ENCODE data around the gene GPC6.
"Not testable (repeated sequence)": the region's sequence is repeated elsewhere in the genome, so short reads cannot be mapped to it uniquely, and the experiment has no call there.

The GPC6 gene

DNA sequence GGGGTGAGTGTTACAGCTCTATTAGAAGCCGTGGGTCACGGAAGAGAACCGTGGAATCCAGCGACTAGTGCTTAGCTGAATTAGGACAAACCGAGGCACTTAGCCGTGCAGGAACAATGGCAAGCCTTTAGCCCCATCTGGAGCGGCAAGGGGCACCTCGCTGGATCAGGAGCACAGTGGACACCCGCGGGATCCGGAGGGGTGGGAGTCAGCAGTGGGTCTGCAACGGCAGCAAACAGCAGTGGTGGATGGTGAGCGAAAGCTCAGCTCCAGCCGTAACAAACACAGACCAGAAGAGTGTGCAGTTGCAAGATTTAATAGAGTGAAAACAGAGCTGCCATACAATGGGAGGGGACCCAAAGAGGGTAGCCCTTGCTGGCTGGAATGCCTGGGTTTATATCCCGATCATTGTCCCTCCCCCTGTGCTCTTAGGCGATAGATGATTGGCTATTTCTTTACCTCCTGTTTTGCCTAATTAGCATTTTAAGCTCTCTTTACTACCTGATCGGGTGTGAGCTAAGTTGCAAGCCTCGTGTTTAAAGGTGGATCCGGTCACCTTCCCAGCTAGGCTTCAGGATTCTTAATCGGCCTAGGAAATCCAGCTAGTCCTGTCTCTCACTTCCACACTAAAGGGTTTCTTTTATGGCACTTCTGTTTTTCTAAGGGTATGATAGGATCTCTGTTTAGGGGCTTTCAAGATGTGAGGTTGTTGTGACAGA is 1076.4 kb downstream of the GPC6 start:
- DNase-seq (ENCODE audit: low read depth): not testable (repeated sequence)

DNA sequence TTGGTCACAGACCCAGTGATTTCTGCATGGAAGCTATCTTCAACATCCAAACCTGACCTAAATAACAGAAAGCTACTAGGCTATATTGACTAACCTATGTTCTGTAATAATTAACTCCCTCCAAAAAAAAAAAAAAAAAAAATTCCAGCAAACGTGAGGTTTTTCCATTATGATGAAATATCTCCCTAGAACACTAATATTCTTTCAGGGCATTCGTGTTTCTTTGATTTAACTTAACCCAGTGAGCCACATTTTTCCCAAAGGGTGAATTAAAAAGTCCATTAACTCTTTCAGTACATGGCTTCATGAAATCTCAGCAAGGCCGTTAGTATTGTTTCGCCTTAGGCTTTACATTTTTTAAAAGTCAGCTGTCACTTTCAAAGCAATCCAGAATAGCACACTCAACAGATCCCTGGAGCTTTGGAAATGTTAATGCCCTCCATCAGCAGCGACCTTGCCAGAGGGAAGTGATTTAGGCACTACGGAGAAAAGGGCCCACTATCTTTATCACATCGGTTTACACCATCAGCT is 1077.1 kb downstream of the GPC6 start:
- DNase-seq (ENCODE audit: low read depth): no peak

DNA sequence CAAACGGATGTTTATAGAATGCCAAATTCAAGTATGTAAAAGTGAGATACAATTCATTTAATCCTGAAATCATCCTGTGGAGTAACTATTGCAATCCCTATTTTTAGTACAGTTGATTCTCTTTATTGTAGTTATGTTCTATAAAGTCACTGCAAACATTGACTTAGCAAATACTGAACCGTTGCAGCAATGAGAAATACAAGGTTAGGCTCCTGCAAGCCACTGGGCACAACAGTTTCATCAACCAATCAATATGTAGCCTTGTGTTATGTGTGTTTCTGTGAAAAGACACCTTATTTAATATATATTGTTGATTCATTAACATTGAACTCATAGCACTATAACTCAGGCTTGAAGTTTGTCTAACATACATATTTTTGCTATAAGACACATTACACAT is 1078.4 kb downstream of the GPC6 start:
- no peak for DNase-seq (ENCODE audit: low read depth)

DNA sequence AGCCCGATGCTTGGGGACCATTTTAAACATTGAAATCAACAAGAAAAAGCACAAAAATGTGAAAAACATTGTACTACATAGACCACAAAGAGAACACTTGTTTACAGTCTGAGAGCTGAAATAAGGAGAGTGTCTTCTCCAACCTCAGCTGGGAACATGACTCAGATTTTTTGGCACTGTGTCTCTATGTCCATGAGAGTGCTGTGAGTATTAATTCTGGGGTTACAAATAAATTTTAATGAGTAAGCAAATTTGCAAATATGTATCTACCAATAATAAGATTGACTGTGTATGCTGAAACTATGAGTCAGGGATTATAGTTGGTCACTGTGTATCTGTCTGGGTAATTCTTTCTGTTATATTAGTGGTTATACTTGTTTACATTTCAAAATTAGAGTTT is 1078.9 kb downstream of the GPC6 start:
- DNase-seq (ENCODE audit: low read depth): no peak

DNA sequence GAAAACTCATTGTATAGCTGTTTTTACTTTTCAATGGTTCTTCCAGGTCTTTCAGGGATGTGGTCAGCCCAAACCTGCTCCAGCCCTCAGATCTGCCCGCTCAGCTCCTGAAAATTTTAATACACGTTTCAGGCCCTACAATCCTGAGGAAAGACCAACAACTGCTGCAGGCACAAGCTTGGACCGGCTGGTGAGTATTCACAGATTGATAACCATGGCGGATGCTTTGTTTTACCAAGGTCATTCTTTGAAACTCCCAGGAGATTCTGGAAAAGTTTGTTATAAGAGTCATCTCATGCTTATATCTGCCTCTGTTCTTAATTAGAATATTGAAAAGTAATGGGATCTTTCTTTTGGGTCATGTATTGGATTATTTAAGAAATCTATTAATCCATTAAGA is 1079.3 kb downstream of the GPC6 start:
- no peak for DNase-seq (ENCODE audit: low read depth)

DNA sequence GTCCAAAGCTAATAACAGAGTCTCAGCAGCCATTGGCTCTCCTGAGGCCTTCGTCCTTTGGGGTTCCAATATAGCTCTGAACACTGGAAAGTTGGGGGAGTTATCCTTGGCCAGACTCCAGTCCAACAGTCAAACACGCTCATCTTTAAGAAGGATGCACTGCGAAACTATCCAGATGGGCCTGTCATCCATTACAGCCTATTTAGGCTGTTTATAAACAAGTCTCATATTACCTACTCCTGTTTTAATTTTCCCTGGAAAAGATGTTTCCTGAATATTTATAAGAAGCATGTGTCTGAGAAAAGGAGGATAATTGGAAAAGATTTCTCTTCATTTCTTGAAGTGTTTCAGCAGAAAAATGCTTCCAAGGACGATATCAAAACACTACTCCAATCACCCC is 1082.2 kb downstream of the GPC6 start:
- DNase-seq (ENCODE audit: low read depth): no peak

DNA sequence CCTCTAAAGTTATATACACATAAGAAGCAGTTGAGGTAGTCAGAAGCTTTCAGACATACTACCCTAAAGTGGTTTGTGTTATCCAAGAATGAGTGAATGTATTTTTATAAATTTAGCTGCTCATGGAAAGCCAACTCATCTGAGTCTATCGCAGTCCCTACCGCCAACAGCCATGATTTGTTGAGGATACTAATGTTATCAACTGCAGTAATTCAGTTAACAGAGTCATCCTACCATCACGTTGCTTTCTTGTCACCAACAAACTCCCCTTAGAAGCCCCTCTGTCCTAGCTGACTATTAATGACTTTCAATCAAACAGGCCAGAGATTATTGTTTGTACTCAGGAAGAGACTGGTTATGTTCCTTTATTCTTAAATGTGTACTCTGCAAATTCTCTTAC is 1083.0 kb downstream of the GPC6 start:
- no peak for DNase-seq (ENCODE audit: low read depth)

DNA sequence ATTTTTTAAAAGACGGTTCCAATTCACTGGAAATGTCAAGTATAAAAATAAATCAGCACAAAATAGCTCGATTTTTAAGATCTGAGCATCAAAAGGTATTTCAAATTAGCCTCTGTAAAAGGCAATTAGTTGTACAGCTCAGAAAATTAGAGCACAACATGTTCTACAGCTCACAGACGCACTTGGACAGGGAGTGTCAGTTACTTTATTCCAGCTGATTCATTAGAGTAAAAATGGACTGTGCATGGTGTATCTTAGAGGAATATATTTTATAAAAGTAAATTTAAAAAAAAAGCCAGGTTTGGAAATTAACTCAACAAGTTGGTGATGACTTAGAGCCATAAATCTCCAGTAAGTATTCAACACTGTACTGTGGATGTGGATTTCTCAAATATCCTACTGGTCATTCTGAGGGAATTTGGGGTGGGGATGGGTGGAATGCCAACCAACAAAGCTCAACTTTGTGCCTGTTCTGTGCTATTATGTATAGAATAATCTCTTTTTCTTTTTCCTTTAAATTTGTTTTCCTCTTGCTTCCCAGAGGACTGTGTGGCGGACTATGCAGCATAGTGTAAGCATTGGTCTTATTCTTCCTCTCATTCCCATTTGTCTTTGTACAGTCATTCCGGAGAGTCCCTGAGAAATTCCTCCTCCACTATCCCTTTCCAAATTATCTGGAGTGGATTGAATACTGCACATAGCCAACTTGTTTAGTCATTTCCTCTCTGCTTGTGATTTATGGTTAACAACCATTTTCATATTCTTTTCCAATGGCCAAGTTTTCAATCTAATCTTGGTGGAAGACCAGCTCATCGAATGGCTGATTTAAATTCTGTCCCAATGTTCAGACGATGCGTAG is 1083.6 kb downstream of the GPC6 start:
- DNase-seq (ENCODE audit: low read depth): peak; percentile 81

DNA sequence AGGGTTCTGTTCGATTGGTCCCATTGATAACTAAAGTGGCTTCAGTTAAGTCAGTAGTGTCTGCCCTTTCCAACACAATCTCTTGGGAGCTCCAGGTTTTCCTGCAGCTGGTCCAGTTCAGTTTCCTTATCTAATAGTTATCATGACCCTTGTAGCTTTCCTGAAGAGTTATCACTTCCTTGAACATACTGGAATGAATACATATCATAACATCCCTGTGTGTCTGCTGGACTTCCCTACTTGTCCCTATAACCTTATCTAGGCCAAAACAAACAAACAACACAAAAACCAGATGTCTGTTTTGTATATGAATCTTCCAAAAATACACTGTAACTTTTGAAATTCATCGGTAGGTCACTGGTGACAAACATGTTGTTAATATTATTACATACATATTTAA is 1085.3 kb downstream of the GPC6 start:
- DNase-seq (ENCODE audit: low read depth): no peak

DNA sequence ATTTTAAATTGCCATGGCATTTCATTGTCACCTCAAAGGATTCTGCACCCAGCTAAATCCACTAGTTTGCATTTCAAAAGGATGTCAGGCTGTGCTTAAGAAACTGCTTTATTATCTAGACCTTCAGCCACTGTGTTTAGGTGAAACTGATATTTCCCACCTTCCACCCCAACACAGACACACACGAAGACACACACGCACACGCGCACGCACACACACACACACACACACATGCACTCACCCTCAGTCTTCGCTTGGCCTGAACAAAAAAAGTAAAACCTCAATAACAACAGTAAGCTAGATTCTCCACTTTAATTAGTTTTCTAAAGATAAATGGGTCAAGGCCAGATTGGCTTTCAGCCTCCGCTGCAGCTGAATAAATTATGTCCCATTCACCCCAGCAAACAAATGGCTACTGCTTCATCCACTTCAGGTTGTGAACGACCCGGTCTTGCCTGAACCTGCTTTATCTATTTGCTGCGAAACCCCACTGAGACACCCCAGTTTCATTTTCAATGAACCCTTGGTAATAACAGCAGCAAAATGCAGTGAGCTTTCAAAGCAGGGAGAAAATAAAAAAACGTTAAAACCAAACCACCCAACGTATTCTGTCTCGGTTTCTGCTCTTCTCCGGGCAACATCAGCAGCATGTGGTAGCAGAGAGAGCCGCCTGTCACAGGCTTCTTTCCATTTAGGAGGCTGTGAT is 1086.1 kb downstream of the GPC6 start:
- no peak for DNase-seq (ENCODE audit: low read depth)

DNA sequence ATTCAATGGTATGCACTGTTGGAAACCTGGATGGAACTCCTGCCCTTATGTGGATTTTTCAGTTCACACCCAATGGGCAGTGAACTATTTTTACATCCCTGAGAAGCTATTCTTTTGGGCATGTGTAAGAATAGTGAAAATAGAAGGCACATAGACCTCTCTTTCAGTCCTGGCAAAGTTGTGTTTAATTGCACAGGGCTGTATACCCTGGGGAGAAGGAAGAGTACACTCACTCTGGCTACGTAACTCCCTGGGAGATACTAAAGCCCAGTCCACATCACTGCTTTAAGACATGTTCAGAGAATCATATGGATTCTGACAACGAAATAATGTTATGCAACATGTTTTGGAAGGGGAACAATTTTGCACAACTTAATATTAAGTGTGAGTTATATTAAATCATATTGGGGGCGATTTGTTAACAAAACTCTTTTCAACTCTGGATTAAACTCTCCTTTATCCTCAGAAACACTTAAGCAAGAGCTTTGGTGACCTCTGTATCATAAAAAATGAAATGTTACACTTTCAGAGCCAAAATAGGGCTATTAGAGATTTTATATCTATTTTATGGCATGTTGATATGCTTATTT is 1086.8 kb downstream of the GPC6 start:
- DNase-seq (ENCODE audit: low read depth): no peak

DNA sequence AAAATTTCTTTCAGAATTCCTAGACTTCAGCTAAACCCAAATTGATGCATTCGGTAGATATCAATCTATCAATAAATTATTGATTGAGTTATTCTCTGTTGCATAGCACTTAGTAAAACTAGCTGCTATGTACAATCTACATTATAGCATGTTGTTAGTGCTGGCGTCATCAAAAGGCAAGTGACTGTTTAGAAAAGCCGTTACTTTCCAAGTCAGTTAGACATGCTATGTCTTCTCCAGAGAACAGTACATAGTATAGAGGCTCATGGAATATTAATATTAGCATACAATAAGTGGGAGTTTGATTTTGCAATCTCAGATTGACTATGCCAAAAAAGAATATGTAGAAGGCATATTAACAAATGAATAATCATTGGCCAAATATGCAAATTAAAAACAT is 1087.3 kb downstream of the GPC6 start:
- no peak for DNase-seq (ENCODE audit: low read depth)

DNA sequence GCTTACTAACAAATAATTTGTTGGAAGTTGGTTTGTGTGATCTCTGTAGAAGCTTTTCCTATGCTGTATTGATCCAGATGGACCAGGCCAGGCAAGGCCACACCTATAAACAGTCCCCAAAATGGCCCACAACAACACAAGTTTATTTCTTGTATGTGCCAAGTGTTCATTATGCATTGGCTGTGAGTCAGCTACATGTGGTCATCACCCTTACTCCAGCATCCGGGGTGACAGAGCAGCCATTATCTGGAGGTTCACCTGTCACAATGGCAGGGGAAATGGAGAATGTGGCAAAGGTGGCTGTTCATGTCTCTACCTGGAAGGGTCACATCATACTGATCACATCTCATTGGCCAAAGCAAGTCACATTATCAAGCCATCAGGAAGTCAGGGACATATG is 1088.6 kb downstream of the GPC6 start:
- no peak for DNase-seq (ENCODE audit: low read depth)

DNA sequence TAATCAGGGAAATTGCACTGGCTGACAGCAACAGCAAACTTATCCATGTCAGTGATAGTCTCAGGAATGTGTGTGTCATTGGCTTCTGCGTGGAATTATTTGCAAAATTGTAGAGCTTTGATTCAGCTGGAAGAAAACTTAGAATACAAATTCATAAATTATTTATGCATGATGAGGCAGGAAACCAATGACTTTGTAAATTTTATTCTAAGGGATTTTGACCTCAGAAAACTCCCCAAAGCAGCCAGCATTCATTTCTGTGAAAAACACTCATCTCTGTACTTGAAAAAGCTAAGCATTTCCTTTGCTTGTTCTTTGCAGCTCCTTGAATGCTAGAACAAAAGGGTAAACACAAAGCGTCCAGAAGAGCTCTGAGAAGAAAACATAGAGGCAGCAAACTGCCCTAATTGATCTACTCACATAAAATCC is 1090.5 kb downstream of the GPC6 start:
- no peak for DNase-seq (ENCODE audit: low read depth)

DNA sequence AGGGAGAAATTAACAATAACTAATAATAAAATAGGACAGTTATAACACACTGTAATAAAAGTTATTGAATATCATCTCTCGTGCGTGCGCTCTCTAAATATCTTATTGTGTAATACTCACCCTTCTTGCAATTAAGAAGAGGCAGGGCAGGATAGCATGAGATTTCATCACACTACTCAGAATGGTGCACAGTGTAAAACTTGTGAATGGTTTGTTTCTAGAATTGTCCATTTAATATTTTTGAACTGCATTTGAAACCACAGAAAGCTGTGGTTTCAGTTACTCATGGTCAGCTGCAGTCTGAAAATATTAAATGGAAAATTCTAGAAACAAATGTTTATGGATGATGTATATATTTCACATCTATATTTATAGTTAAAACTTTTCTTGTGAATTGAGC is 1091.8 kb downstream of the GPC6 start:
- DNase-seq (ENCODE audit: low read depth): no peak

DNA sequence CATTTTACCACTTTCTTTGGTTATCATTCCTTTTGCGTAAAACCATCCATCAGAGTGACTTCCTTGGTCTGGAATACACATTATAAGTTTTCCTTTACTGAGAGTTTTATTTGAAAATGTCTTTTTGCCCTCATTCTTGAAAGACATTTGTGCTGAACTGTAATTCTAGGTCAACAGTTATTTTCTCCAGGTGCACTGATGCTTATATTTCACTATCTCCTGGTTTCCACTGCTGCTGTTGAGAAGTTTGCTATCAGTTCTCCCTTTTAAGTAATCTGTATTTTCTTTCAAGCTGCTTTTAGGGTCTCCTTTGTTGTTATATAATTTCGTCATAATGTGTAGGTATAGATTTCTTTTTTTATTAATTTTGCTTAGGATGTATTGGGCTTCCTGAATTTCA is 1092.9 kb downstream of the GPC6 start:
- no peak for DNase-seq (ENCODE audit: low read depth)

DNA sequence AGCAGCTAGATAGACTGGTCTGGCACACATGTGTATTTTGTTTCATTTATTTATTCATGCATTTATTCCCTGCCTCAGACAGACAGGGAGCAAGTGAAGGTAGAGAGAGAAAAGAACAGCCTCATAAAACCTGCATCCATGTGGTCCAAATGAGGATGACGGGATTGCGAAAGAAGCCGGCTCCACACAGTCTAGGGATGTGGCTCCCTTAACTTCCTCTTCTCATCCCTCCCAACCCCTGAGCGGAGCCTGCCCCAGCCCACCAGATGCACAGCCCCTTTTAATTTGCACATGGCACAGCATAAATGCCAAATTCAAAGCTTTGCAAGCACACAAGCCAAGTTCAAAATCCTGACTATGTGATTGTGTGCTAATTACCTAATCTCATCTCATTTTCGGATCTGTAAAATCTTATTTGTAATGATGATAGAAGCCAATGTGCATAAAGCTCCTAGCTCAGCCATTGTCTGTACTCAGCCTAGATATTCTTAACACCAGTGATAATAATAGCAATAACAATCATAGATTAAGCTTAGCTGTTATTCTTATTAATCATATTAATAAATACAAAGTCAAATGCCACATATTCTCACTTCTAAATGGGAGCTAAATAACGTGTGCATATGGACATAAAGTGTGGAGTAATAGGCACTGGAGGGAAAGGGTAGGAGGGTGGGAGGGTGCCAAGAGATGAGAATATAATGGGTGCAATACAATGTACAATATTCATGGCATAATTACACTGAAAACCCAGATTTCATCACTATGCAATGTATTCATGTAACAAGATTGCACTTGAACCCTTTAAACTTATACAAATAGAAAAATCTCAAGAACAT is 1096.5 kb downstream of the GPC6 start:
- no peak for DNase-seq (ENCODE audit: low read depth)

DNA sequence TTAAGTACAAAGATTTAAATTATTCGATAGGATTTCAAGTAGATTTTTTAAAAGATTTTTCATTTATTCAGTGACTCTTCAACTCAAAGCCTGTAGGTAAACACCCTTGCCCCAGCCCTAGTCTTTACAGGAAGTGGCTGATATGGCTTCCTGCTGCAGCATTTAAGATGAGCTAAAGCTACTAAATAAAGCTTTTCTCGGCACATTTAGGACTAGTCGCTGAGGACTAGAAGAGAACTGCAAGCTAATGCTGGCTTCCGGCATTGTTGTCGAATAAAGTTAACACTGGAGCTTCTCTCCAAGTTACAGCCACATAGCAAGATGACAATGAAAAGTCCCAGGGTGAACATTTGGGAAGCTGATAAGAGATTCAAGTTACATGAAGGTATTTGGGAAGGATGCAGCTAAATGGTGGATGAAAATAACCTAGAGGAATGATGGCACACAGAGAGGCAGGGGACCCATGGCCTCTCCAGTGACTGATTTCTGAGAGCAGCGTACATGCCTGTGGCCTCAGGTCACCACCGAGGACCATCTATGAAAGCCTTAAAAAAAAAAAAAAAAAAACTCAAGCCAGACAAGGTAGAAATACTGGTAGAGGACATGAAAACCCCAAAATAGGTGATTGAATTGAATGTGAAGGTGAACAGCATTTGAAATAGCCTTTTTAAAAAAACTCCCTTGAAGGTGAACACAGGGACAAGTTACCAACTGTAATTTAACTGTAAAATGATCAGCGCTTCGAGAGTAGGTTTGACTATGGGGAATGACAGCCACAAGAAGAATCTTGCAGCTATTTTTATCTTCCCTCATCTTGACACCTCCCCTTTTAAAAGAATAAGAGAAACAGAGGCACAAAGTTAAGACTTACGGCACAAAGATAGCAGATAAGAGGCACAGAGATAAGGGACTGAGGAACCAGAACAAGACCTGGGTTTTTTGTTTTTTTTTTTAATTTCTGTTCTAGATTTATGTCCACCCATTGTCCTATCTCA is 1097.5 kb downstream of the GPC6 start:
- DNase-seq (ENCODE audit: low read depth): no peak

DNA sequence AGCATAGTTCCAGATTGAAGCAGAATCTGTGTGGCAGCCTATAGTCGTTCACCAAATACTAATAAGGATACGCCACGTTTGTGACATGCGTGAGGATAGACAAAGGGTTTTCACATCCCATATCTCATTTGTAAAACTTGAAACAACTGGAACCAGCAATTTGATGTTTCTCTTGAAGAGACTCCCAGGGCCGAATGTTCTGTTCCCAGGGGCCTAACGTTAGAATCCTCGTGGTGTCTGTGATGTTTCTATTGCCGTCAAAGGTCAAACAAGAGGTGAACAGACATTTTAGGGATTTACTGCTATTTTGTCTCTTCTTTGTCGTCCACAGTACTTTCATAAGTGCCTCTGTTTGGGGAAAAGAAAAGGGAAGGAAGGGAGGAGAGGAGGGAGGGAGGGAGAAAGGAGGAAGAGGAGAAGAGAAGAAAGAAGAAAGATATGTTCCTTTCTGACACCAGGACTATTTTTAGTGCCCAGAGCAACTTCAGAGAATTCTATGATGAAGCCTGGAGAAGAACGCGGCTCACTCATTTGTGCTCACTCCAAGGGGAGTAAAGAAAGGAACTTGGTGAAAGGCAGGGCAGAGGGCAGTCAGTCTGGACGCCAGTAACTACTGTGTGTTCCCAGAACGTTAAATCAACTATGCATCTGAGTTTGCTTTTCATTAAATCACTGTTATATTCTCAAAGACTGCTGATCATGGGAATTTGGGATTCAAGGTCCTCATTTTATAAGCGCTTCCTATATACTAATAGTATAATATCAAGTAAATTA is 1098.3 kb downstream of the GPC6 start:
- DNase-seq (ENCODE audit: low read depth): no peak
